DMS153 (cell line): ENCODE data around the gene PSMC6.
"Not testable (repeated sequence)": the region's sequence is repeated elsewhere in the genome, so short reads cannot be mapped to it uniquely, and the experiment has no call there.

Experiments used
- DNase-seq: peaks from one replicate; lab custom pipeline; 2025; lab: John Stamatoyannopoulos, UW

PSMC6 gene

GRCh38 chr14:52723514-52724359, 16.7 kb downstream of the PSMC6 start:
- DNase-seq, result no peak

DNA sequence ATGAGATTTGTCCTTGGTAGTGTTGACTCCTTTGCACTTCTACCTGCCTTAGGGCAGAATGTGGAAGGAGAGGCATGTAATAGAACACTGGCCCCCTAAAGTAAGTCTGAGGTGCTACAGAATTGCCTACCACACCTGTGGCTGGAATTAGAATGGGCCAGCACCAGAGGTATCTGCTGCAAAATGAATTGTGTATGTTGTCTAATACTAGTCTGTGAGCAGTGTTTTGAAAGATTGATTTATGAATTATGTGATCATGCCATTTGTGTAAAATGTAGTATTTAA, 17.3 kb downstream of the PSMC6 start:
- DNase-seq, result no peak

- not testable (repeated sequence) for DNase-seq
Observed at GRCh38 chr14:52727509-52727908, 20.5 kb downstream of the PSMC6 start.

GRCh38 chr14:52729035-52729434, 22.0 kb downstream of the PSMC6 start:
- not testable (repeated sequence) for DNase-seq

DNA sequence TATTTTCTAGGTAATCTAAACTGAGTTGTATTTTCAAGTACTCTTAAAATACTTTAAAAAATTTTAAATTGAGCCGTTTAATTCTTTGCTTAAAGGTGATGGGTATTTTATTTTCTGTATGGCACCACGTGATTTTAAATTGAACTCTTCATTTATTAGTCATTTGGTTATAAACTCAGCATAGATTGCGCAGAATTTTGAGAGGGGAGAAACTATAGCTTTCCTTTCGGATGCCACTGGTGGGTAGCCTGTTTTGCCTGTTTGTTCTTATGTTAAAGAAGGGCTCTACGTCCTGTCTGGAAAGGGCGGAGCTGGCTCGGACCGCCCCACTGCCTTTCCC, 22.6 kb downstream of the PSMC6 start:
- no peak for DNase-seq

DNA sequence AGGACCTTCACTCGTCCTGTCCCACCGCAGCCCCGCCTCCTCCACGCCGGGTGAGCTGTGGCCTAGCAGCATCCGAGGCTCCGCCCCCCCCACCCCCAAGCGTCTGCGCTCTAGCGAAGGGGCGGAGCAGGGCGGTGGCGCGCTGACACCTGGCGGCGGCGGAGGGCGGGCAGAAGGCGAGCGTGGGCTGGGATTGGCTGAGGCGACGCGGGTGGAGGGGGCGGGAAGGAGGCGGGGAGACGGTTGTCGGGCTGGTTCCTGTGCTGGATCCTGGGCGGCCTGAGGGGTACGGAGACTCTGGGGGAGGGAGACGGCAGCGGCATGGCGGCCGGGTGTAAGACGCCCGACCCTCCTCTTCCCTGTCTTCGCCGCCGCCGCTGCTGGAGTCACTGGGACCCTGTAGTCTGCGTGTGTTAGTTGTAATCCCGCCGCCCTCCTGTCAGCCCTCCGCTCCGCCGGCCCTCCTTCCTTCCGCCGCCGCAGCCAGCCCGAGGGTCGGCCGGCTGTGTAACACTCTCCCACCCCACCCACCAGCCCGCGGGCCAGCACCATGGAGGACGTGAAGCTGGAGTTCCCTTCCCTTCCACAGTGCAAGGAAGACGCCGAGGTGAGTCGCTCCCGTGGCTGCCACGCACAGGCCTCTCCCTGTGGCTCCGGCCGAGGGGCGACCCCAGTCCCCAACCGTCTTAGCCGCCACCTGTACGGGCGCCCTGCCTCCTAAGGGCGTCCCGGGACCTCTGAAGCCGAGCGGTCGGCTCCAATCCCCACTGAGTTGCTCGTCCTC, 23.1 kb downstream of the PSMC6 start, which contains the start of gene STYX:
Gene STYX, plus strand, starts transcription at position 242 of the 784 bp plus-strand sequence. Its CDS starts 309 bp downstream, at position 551.
- DNase-seq, result peak; percentile 97

DNA sequence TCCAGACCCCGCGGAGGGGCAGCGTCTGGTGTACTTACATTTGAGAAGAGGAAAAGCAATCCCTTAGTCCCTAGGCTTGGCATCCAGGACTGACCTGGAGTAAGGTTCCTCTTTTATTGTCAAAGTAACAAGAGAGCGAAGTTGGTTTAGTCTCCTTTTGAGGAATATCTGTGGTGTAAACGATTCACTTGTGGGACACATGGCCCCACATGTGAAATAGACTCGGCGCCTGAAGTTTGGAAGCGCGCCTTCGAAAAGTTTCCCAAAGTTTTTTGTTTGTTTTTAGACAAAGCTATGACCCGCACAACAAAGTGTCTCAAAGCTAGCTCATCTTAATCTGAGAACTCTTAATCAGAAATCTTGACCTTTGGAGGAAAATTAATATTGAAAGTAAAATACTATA, 23.7 kb downstream of the PSMC6 start:
- DNase-seq, result no peak

DNA sequence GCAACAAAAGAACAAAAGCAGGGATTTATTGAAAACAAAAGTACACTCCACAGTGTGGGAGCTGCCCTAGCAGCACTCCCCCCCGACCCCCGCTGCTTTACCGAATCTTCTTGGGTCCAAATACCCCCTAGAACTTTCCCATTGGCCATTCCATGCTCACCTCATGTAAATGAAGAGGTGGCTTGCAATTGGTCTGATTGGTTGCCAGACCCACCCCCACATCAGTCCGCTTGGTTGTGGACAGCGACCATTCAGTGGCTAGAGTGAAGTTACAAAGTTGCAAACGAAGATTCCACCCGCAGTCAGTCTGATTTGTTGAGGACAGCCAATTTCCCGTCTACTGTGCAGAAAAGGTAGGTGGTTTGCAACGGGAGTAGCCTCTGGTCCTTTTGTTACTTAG, 26.8 kb downstream of the PSMC6 start:
- no peak for DNase-seq

DNA sequence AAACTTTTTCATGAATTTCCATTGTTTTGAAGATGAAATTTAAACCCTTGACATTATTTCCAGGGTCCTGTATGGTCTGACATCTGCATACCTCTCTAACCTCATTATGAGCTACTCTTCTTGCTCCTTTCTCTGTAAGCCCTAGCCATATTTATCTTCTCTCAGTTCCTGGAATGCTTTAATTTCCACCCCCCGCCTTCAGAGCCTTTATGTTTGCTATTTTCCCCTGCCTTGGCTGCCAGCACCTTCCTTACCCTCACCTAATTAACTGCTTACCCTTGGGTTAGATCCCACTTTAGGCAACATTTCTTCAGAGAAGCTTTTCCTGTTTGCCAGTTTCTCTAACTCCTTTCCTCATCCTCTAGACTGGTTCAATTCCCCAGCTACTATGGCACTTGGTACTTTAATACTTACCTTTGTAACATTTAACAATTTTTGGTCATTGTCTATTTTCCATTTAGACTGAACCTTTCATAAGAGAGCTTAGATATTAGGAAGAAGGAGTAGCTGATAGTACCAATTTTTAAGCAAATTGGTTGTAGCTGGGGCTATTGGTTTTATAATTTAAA, 29.0 kb downstream of the PSMC6 start:
- no peak for DNase-seq

- DNase-seq, result no peak
Observed at GRCh38 chr14:52738409-52738808, 31.4 kb downstream of the PSMC6 start.

DNA sequence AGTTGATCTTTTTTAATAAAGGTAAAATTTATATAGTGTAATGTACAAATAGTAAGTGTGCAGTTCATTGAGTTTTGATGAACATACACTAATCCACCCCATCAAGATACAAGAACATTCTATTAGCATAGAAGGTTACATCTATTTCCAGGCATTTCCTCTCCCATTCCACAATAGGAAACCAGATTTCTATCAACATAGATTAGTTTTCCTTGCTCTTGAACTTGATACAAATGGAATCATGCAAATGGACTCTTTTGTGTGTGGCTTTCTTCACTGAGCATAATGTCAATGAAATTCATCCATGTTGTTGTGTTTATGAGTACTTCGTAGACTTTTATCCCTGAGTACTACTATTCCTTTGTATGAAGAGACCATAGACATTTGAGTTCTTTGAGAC, 33.8 kb downstream of the PSMC6 start:
- DNase-seq, result no peak

DNA sequence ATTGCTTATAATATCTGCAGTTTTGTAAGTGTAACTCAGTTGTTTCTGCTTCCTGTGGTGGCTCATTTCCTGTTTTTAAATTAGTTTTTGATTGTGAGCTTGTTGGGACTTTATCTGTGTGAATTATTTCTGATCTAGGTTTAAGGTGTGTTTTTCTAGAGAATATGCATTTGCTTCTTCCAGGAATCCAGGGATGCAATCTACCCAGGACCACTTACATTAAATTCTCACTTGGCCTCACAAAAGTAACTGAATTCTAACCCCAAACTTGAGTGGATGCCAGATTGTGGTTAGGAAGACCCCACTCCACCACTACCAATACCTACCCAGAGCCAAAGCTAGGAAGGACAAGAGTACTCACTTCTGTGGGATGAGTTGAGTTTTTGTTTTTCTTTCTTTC, 34.9 kb downstream of the PSMC6 start:
- no peak for DNase-seq

DNA sequence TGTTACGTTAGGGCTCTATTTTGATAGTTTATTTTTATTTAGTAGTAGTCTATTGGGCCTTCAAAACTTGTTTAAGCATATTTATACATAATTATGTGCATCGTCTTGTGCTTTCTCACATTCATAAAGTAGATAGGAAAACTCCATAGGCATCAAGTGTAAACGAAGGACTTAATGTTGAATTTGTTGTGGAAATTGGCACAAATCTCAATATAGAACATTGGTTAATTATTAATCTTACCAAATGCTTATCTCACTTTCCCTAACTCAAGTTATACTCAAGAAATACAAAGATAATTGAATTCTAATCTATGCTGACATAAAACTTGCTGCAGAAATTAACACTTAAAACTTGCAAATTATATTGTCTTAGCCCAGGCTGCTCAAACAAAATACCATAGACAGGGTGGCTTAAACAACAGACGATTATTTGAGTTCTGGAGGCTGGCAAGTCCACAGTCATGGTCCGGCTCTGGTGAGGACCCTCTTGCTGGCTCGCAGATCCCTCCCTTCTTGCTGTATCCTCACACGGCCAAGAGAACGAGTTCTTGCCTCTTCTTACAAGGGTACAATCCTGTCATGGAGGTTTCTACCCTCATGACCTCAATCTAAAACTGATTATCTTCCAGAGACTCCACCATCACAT, 41.8 kb downstream of the PSMC6 start:
- no peak for DNase-seq

DNA sequence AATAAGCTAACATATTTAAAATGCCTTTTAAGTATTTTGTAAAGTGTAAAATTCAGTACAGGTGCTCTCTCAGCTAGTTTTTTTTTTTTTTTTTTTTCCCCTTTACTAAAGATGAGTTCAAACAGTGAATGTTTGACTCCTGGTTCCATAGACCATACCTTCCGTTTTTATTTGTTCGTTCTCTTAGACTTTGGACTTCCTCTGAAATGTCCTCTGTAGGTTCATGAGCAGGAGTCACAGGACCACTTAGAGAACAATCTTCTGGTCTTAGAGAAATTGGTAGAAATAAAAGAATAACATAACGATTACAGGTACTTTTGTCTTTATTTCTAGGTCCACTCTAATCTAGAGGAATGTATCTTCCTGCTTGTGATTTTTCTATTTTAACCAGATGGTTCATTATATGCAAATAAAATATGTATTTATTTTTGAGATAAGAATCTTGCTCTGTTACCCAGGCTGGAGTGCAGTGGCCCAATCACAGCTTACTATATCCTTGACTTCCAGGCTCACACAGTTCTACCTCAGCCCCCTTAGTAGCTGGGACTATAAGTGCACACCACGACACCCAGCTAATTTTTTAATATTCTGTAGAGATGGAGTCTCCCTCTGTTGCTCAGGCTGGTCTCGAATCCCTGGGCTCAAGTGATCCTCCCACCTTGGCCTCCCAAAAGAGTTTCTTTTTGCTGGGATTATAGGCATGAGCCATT, 48.8 kb downstream of the PSMC6 start:
- DNase-seq, result no peak

GRCh38 chr14:52759145-52759544, 52.1 kb downstream of the PSMC6 start:
- no peak for DNase-seq

DNA sequence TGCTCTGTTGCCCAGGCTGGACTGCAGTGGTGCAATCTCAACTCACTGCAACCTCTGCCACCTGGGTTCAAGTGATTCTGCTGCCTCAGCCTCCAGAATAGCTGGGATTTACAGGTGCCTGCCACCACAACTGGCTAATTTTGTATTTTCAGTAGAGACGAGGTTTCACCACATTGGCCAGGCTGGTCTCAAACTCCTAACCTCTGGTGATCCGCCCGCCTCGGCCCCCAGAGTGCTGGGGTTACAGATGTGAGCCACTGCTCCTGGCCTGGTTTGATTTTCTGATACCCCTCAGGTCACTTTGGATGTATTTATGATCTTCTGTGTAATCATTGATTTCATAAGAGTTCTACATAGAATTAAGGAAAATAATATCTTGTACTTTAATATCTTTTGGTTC, 55.9 kb downstream of the PSMC6 start:
- not testable (repeated sequence) for DNase-seq

DNA sequence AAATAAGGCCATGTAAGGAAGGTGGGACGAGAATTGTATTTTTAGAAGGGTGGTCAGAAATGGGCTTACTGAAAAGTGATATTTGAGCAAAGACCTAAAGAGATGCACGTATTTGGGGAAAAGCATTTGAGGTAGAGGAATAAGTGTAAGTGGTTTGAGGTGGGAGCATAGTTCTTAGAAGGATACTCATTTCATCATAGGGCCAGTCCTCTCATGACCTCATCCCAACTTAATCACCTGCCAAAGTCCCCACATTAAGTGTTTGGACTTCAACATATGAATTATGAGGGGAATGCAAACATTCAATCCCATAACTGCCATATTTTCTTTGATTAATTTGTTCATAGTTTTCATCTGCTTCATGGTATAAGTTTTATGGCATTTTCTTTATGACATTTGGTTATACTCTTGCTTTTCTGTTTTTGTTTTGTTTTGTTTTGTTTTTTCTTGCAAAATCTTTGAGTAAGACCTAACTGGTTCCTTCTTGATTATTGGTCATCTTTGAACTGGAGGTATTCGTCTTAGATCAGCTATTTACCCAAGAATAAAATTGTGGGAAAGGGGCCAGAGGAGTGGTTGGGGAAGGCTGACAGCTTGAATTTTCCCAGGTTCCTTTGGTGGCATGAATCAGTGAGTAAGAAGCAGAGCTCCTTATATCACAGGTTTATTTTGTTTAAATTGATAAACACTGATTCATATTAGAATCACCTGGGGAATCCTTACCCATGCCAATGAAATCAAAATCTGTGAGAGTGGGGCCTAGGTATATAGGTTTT, 60.2 kb downstream of the PSMC6 start:
- no peak for DNase-seq

DNA sequence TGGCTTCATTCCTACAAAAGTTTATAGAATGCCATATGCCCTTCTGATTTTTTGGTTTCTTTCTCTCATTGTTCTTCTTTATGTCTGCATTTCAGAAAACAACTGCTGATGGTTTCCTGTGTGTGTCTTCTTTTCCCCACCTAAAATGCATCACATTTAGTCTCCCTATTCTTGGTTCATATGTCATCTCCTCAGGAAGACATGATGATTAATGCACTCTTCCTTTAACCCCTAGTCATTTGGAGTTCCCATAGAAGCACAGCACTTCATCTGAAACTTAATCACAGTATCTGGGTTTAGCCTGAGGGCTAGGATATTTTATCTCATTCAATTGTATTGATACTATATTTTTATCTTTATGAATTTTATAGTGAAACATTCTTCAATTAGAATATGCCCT, 62.9 kb downstream of the PSMC6 start:
- DNase-seq, result no peak

- no peak for DNase-seq
Observed at GRCh38 chr14:52776816-52777215, 69.8 kb downstream of the PSMC6 start.
